NCI-H345 treated with DMSO at 0.1 percent for 48 hours (cell line): ENCODE results near the gene ENTR1.
"Not testable (repeated sequence)": the region's sequence is repeated elsewhere in the genome, so short reads cannot be mapped to it uniquely, and the experiment has no call there.

Experiments used
- DNase-seq: peaks from one replicate; lab custom pipeline; 2025; ENCODE audit not compliant: unreplicated experiment; lab: John Stamatoyannopoulos, UW

ENTR1 gene

GRCh38 chr9:136421791-136422190 lies 11.4 kb upstream of the ENTR1 start:
- no peak for DNase-seq

- no peak for DNase-seq
Observed at GRCh38 chr9:136419092-136419420, 8.6 kb upstream of the ENTR1 start.

GRCh38 chr9:136418182-136419091 lies 8.0 kb upstream of the ENTR1 start:
- no peak for DNase-seq

- no peak for DNase-seq
Observed at GRCh38 chr9:136416914-136417313, 6.5 kb upstream of the ENTR1 start.

DNA sequence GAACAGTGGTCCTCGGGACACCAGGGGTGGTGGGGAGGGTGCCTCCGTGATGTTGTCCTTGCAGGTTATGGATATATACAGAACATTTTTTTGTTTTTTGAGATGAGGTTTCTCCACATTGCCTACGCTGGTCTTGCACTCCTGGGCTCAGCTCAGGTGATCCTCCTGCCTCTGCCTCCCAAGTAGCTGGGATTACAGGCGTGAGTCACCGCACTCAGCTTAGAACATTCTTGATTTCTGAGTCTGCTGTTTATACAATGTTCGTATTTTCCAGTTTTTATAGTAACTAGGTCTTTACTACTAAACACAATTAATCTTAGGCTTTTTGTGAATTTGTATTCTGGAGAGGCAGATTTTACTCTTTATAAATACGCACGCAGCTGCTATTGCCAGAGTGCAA lies 6.0 kb upstream of the ENTR1 start:
- DNase-seq: no peak

GRCh38 chr9:136412962-136413361 lies 2.5 kb upstream of the ENTR1 start:
- no peak for DNase-seq

DNA sequence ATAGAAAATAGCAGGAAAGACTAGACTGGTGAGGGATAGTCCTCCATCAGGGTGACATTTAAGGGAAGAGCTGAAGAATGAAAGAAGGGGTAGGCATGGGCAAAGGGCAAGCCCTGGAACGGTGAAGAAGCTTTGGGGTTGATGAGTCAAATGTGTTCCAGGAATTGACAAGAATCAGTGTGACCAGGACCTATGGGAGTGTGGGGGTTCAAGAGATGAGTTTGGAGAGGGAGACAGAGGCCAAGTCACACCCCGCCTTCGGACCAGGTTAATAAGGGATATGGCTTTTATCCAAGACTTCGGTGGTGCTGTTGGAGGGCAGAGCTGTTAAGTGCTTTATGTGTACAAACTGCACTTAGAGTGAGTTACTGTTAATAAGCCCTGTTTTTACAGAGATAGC lies 964 bp upstream of the ENTR1 start:
- no peak for DNase-seq

GRCh38 chr9:136409557-136410455 lies 608 bp downstream of the ENTR1 start:
- DNase-seq: peak; percentile 4

GRCh38 chr9:136407911-136408310 lies 2.5 kb downstream of the ENTR1 start:
- DNase-seq: no peak

DNA sequence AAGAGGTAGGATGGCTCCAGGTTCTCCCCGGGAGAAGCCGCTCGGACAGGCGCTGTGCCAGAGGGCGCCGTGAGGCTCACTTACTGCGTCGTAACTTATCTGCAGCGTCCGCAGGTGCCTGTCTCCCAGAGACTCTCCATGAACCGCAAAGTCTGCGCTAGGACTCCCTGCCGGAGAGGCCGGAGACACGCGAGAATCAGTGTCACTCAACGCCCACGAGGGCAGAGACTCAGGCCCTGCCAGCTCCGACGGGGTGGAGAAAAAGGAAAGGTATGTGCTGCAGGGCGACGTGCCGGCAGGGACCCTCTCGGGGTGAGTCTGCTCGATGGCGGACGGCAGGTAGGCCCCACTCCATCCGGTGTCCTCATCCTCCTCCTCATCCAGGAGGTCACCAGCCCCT lies 3.4 kb downstream of the ENTR1 start:
- not testable (repeated sequence) for DNase-seq

GRCh38 chr9:136405904-136406303 lies 4.5 kb downstream of the ENTR1 start:
- DNase-seq: not testable (repeated sequence)

GRCh38 chr9:136405481-136405880 lies 4.9 kb downstream of the ENTR1 start:
- no peak for DNase-seq

DNA sequence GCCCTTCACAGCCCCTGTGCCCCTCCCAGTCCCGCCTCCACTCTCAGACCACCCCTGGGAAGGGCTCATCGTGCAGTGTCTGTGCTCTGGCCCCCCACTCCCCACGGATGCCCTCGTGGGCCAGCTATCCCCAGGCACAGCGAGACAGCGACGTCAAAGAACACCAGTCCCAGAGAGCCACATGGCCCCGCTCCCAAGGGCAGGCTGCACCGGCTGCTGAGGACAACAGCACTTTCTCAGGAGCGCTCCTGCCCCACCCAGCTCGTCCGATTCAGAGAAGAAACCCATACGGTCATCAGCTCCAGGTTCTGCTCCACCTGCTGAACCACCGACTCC lies 5.6 kb downstream of the ENTR1 start:
- DNase-seq: no peak

DNA sequence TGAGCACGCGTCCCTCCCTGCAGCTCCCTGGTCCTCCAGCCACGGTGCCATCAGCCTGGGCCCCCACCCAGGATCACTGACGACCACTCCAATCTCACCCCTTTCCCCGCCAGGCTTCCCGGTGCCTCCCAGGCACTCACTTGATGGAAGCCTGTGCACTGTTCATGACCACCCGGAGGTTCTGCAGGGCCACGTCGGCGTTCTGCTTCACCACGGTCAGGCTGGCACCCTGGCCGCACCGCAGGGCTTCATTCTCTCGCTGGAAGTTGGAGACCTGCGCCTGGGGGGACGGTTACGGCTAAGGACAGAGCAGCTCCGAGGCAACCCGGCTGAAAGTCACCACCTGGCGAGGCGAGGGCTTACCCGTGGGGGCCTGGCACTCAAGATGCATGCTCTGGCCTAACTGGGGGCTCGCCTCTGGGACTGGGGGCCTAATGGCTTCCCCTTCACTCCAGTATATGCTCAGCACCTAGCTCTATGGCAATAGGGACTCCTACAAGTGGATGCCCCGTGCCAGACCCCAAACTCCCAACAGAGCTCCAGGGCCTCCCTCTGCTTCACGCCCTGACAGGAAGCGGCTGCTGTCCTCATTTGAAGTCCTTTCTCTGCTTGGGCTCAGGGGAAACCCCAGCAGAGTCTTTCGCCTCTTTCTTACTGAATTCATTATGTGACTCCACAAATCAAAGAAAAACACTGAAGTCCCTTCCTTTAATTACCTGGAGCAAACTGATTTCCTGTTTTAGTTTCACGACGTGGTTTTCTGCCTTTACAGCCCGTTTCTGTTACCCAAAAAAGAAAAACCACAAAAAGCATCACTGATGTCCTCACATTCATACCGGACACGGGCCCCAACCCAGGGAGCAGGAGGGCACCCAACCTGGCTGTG lies 6.3 kb downstream of the ENTR1 start:
- no peak for DNase-seq

DNA sequence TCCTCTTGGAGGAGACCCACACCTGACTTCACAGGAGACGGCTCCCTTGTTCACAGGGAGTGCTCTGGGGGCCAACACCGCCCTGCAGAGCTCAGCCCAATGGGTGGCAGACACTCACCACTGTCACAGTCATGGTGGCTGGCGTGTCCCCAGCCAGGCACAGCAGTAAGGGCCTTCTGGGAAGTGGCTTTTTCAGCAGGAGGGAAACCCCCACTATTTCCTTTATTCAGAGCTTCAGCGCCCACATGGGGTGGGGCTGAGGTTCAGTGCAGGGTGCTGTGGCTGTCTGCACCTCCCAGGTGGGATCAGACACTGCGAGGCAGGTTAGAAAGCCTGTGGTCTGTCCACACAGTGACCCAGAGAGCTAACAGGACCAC lies 6.9 kb downstream of the ENTR1 start:
- DNase-seq: no peak

- DNase-seq: no peak
Observed at GRCh38 chr9:136402067-136402466, 8.3 kb downstream of the ENTR1 start.

DNA sequence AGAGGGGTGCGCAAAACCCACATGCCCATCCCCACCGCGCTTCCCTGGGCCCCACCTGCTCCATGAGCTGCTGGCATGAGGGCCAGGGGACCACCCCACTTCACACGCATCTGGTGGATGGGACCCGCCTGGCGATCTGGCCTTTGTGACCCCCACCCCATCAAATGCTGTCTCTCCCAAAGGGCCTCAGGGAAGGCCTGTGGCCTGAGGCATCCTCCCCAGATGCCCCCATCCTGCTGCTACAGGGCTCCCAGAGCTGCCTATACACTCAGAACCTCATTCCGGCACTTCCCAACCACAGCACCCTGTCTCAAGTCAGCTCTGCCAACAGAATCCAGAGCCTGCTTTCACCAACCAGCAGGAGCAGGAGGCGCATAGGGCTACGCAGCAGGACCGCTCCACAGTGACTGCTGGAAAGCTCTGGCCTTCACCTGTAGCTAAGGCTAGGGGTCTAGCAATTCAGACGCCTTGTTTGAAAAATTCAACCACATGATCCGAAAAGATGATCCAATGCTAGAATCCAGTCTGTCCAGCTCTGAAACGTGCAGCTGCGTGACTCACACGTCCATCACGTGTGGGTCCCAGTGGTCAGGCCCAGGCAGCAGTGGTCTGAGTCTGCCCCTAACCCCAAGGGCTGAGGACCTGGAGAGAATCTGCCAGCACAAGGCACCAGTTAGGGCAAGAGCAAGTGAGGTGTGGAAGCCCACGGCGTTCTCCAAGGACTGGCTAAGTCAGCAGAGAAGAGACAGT lies 9.1 kb downstream of the ENTR1 start:
- no peak for DNase-seq

- DNase-seq: peak; percentile 78
Observed at GRCh38 chr9:136400038-136400834, 10.2 kb downstream of the ENTR1 start, which contains the start of gene SNAPC4. Gene SNAPC4 (minus strand): TSS chr9:136400170. CDS start chr9:136398428, 1,742 bp downstream.

- peak; percentile 7 for DNase-seq
Observed at GRCh38 chr9:136399176-136400037, 11.0 kb downstream of the ENTR1 start.
